SU-DHL-6 (cell line): ENCODE measurements around the gene TWNK.

ENCODE experiments used
- H2AFZ ChIP-seq: fragments of 200-600 bp; sonication (generic); 2 replicates; pipeline ENCODE4 v1.6.1; 2014; ENCODE audit warnings: low read depth, mild to moderate bottlenecking, moderate library complexity, mixed read lengths, antibody characterized with exemption, low read length; ENCODE audit not compliant: severe bottlenecking
- H3F3A ChIP-seq: fragments of 200-600 bp; shearing (Covaris generic); 2 replicates; pipeline ENCODE4 v1.6.0; 2016; ENCODE audit warnings: antibody characterized with exemption, mild to moderate bottlenecking; ENCODE audit not compliant: insufficient read depth
- H3K27ac ChIP-seq: fragments of 200-600 bp; sonication (generic); 2 replicates; pipeline ENCODE4 v1.5.1; 2016; ENCODE audit warnings: low read depth, mild to moderate bottlenecking, low read length, moderate library complexity, mixed read lengths
- H3K27me3 ChIP-seq: fragments of 200-600 bp; sonication (generic), shearing (Covaris generic); 2 replicates; pipeline ENCODE4 v1.6.0; 2014; ENCODE audit warnings: mild to moderate bottlenecking, low read length
- H3K36me3 ChIP-seq: fragments of 200-600 bp; sonication (generic); 2 replicates; pipeline ENCODE4 v1.6.1; 2014; ENCODE audit warnings: mild to moderate bottlenecking, low read length, mixed read lengths
- H3K4me2 ChIP-seq: fragments of 300-600, 200-600 bp; shearing (Covaris generic), sonication (generic); 2 replicates; pipeline ENCODE4 v1.6.0; 2014; ENCODE audit warnings: low read length, low read depth, mild to moderate bottlenecking; ENCODE audit not compliant: poor library complexity, severe bottlenecking
- H3K4me3 ChIP-seq: fragments of 200-600 bp; sonication (generic); 2 replicates; pipeline ENCODE4 v1.5.1; 2014; ENCODE audit warnings: antibody characterized with exemption, low read length, mild to moderate bottlenecking, mixed read lengths; ENCODE audit not compliant: insufficient read depth, poor library complexity, severe bottlenecking
- H3K79me2 ChIP-seq: fragments of 200-600 bp; sonication (generic); 2 replicates; pipeline ENCODE4 v1.6.1; 2014; ENCODE audit warnings: mild to moderate bottlenecking, low read length, moderate library complexity; ENCODE audit not compliant: insufficient read depth
- H3K9ac ChIP-seq: fragments of 200-600 bp; sonication (generic); 2 replicates; pipeline ENCODE4 v1.7.0; 2014; ENCODE audit warnings: mild to moderate bottlenecking, low read length
- H3K9me2 ChIP-seq: fragments of 200-600 bp; sonication (generic); replicated peaks from 2 replicates; pipeline ENCODE4 v1.6.1; 2014; ENCODE audit warnings: low read length; ENCODE audit not compliant: insufficient read depth
- H3K9me3 ChIP-seq: fragments of 200-600 bp; sonication (generic); 2 replicates; pipeline ENCODE4 v1.6.1; 2014; ENCODE audit warnings: low read length, mixed read lengths; ENCODE audit not compliant: insufficient read depth
- H4K20me1 ChIP-seq: fragments of 200-600 bp; sonication (generic); 2 replicates; pipeline ENCODE4 v1.6.1; 2014; ENCODE audit warnings: low read depth, mild to moderate bottlenecking, antibody characterized with exemption, low read length, moderate library complexity, mixed read lengths
- CTCF ChIP-seq: fragments of 200-600 bp; sonication (generic); IDR thresholded peaks from one replicate; pipeline ENCODE4 v1.5.1; 2017; ENCODE audit warnings: antibody characterized with exemption, mild to moderate bottlenecking, low read length, moderate library complexity; ENCODE audit not compliant: insufficient read depth, poor library complexity, severe bottlenecking
- EZH2phosphoT487 ChIP-seq: fragments of 200-600 bp; sonication (generic), shearing (Covaris generic); conservative IDR thresholded peaks from 2 replicates; pipeline ENCODE4 v1.6.1; 2018; ENCODE audit warnings: mild to moderate bottlenecking, antibody characterized with exemption, low read length, moderate library complexity, mixed read lengths

TWNK gene

GRCh38 chr10:100998991-100999741 lies 11.8 kb downstream of the TWNK start:
- peak overlapping the region; percentile 46 for H2AFZ ChIP-seq
- H4K20me1 ChIP-seq = no peaks in the 10 kb centered on the region
- no peaks in the 10 kb centered on the region for H3K9me2 ChIP-seq
- no peaks in the 10 kb centered on the region for H3K9me3 ChIP-seq
- peak overlapping the region; percentile 79 for H3K4me3 ChIP-seq
- H3K9ac ChIP-seq = peak overlapping the region; percentile 71
- peak overlapping the region; percentile 75 for H3K27ac ChIP-seq
- peak overlapping the region; percentile 86 for H3K4me2 ChIP-seq
- H3K27me3 ChIP-seq = no peaks in the 10 kb centered on the region
- H3K36me3 ChIP-seq = no peaks in the 10 kb centered on the region
- no peaks in the 10 kb centered on the region for H3K79me2 ChIP-seq
- H3F3A ChIP-seq = peaks cover 36% of the 10 kb centered on the region
- peak; percentile 83 for TF ChIP-seq CTCF
- TF ChIP-seq EZH2phosphoT487 = no peak

GRCh38 chr10:100999742-101000126 lies 12.4 kb downstream of the TWNK start, which contains the start of gene LZTS2:
Gene LZTS2 (plus strand): TSS chr10:100999808. CDS start chr10:101002539, 2,731 bp downstream.
- H3K4me2 ChIP-seq = peak within 1 kb of the TSS; percentile 86
- peak within 1 kb of the TSS; percentile 75 for H3K27ac ChIP-seq
- H3K9me3 ChIP-seq = no peaks in the 10 kb centered on the region
- no peaks in the 10 kb centered on the region for H3K9me2 ChIP-seq
- H3K4me3 ChIP-seq = peak within 1 kb of the TSS; percentile 79
- TF ChIP-seq EZH2phosphoT487 = no peak
- no peak for TF ChIP-seq CTCF
- no peaks in the 10 kb centered on the region for H4K20me1 ChIP-seq
- peak within 1 kb of the TSS; percentile 46 for H2AFZ ChIP-seq
- no peaks in the 10 kb centered on the region for H3K79me2 ChIP-seq
- H3K27me3 ChIP-seq = no peaks in the 10 kb centered on the region
- H3K9ac ChIP-seq = peak within 1 kb of the TSS; percentile 71
- H3F3A ChIP-seq = peaks cover 31% of the 10 kb centered on the region
- H3K36me3 ChIP-seq = no peaks in the 10 kb centered on the region

- H3K9me3 ChIP-seq = no peaks in the 10 kb centered on the region
- H3K4me3 ChIP-seq = no peak overlapping the region
- no peaks in the 10 kb centered on the region for H3K36me3 ChIP-seq
- H3K27ac ChIP-seq = no peak overlapping the region
- no peaks in the 10 kb centered on the region for H3K79me2 ChIP-seq
- H3K4me2 ChIP-seq = no peak overlapping the region
- no peak overlapping the region for H2AFZ ChIP-seq
- H3F3A ChIP-seq = peaks cover 25% of the 10 kb centered on the region
- H4K20me1 ChIP-seq = no peaks in the 10 kb centered on the region
- H3K9me2 ChIP-seq = no peaks in the 10 kb centered on the region
- TF ChIP-seq CTCF (no peak), EZH2phosphoT487 (no peak)
- no peak overlapping the region for H3K9ac ChIP-seq
- H3K27me3 ChIP-seq = no peaks in the 10 kb centered on the region
Measured at GRCh38 chr10:101000127-101000914, 13.0 kb downstream of the TWNK start.
